Measurements from ENCODE around the gene CECR2. TPM values are rescaled to one million over a fixed set of nuclear protein-coding genes. Genes with fewer than 3 reads are reported as not detected.

CECR2 gene
- total RNA-seq, 6 experiments from 2014 or later: not detected

DNA sequence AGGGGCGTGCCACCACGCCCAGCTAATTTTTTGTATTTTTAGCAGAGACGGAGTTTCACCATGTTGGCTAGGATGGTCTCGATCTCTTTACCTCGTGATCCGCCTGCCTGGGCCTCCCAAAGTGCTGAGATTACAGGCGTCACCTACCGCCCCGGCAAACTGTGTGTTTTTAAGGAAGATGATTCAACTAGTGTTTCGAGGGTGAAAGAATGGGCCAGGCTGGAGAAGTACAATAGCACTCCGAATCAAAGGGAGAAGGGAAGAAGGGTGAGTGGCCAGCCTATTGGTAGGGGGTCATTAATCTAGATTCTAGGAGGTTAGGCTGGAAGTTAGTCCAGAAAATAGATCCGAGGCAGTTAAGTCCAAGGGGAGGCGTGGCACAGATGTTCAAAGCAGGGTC, 2.9 kb upstream of the CECR2 start:
- Mint-ChIP-seq H3K27ac (no peak overlapping the region), H3K27me3 (ENCODE audit: insufficient read depth) (peaks cover 14% of the 10 kb centered on the region), H3K4me1 (ENCODE audit: low read depth) (no peaks in the 10 kb centered on the region), H3K36me3 (ENCODE audit: low read depth) (peaks cover 8% of the 10 kb centered on the region; the same call in 1 of the 2 replicates), H3K4me3 (no peak overlapping the region), H3K9me3 (no peaks in the 10 kb centered on the region; the same call in 1 of the 2 replicates)
- TF ChIP-seq, protein P1, sequence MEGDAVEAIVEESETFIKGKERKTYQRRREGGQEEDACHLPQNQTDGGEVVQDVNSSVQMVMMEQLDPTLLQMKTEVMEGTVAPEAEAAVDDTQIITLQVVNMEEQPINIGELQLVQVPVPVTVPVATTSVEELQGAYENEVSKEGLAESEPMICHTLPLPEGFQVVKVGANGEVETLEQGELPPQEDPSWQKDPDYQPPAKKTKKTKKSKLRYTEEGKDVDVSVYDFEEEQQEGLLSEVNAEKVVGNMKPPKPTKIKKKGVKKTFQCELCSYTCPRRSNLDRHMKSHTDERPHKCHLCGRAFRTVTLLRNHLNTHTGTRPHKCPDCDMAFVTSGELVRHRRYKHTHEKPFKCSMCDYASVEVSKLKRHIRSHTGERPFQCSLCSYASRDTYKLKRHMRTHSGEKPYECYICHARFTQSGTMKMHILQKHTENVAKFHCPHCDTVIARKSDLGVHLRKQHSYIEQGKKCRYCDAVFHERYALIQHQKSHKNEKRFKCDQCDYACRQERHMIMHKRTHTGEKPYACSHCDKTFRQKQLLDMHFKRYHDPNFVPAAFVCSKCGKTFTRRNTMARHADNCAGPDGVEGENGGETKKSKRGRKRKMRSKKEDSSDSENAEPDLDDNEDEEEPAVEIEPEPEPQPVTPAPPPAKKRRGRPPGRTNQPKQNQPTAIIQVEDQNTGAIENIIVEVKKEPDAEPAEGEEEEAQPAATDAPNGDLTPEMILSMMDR (IDR thresholded peaks at IDR 0.05): no peak
- DNase-seq: no peak

DNA sequence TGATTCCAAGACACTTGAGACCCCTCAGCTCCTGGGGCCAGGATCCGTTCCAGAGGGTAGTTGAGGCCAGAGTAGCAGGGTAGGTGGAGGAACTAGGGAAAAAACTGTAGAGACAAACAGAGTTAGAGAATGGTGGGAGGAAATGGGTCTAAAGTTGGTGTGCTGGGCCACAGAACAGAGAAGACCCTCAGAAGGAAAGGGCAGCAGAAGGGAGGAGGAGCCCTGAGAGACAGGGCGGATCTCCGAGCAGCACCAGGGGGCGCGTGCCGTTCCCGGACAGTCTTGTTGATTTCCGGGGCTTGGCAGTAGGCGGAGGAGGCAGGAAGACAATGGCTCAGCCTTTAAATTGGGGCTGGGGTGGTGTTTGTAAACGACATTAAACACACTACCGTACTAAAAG, 2.4 kb upstream of the CECR2 start:
- no peak for DNase-seq
- no peak overlapping the region for H3K4me3 Mint-ChIP-seq
- TF ChIP-seq, protein P1 (IDR thresholded peaks at IDR 0.05): no peak
- H3K27me3 Mint-ChIP-seq (ENCODE audit: insufficient read depth): peaks cover 19% of the 10 kb centered on the region
- no peaks in the 10 kb centered on the region for H3K4me1 Mint-ChIP-seq (ENCODE audit: low read depth)
- H3K27ac Mint-ChIP-seq: no peak overlapping the region
- peaks cover 8% of the 10 kb centered on the region; the same call in 1 of the 2 replicates for H3K36me3 Mint-ChIP-seq (ENCODE audit: low read depth)
- H3K9me3 Mint-ChIP-seq: no peaks in the 10 kb centered on the region; the same call in 1 of the 2 replicates

DNA sequence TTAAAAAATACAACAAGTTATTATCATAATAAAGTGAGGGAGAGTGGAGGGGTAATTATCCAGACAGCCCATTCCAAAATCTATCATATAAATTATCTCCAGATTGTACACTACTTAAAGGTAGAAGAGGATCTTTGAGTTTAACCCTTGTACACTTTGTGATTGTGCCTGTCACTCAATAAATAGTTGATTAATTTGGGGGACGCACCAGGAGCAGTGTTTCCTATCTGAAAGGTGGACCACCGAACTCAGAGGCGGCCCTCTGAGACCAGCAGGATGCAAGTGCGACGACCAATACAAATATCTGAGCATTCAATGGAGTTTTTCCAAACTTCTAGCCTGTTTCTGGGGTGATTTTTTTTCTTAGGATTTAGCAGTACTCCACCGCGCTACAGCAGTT, 1.1 kb upstream of the CECR2 start:
- H3K27me3 Mint-ChIP-seq (ENCODE audit: insufficient read depth): peaks cover 19% of the 10 kb centered on the region
- H3K36me3 Mint-ChIP-seq (ENCODE audit: low read depth): peaks cover 8% of the 10 kb centered on the region; the same call in 1 of the 2 replicates
- H3K9me3 Mint-ChIP-seq: no peaks in the 10 kb centered on the region; the same call in 1 of the 2 replicates
- DNase-seq: no peak
- H3K27ac Mint-ChIP-seq: no peak overlapping the region
- TF ChIP-seq, protein P1 (IDR thresholded peaks at IDR 0.05): no peak
- H3K4me1 Mint-ChIP-seq (ENCODE audit: low read depth): no peaks in the 10 kb centered on the region
- no peak overlapping the region for H3K4me3 Mint-ChIP-seq

DNA sequence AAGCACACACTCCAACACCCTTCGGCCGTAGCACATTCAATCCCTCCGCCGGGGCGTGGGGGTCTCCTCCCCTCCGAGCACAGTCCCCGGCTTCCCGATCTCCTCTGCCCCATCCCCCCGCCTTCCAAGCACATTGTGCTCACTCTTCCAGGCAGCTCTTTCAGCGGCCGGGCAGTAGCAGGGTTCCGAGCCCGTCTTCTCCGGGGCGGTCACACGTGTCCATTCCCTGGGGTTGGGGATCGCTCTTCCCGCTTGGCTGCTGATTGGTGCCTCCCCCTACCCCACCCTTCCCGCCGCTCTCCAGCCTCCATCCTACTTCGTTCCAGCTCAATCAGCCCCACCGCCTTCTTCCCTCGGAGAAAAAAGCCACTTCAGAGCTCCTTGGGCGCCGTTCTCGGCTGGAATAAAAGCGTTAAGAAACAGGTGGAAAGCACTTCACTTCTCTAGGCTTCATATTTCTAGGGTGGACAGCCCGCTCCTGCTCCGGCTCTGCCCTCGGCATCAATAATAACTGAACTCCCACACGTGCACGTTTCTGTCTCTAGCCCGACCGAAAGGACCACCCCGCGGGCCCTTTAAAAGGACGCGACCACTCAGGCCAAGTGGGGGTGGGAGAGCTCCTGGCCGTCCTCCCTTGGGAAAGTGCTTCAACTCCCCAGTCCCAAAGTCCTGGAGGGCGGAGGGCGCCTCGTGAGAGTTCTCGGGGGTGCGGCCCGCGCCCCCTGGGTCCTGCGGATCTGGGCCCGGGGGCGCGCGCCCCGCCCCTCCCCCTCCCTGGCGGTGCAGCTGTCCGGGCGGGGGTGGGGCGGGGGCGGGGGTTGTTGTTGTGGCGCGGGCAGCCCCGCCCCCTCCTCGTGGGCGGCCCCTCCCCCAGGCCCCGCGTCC, 464 bp upstream of the CECR2 start:
- DNase-seq: no peak
- Mint-ChIP-seq H3K9me3 (no peaks in the 10 kb centered on the region; the same call in 1 of the 2 replicates), H3K4me1 (ENCODE audit: low read depth) (no peaks in the 10 kb centered on the region), H3K27me3 (ENCODE audit: insufficient read depth) (peaks cover 19% of the 10 kb centered on the region), H3K4me3 (no peak overlapping the region), H3K36me3 (ENCODE audit: low read depth) (peaks cover 8% of the 10 kb centered on the region; the same call in 1 of the 2 replicates), H3K27ac (no peak overlapping the region)
- TF ChIP-seq, protein P1 (IDR thresholded peaks at IDR 0.05): no peak

DNA sequence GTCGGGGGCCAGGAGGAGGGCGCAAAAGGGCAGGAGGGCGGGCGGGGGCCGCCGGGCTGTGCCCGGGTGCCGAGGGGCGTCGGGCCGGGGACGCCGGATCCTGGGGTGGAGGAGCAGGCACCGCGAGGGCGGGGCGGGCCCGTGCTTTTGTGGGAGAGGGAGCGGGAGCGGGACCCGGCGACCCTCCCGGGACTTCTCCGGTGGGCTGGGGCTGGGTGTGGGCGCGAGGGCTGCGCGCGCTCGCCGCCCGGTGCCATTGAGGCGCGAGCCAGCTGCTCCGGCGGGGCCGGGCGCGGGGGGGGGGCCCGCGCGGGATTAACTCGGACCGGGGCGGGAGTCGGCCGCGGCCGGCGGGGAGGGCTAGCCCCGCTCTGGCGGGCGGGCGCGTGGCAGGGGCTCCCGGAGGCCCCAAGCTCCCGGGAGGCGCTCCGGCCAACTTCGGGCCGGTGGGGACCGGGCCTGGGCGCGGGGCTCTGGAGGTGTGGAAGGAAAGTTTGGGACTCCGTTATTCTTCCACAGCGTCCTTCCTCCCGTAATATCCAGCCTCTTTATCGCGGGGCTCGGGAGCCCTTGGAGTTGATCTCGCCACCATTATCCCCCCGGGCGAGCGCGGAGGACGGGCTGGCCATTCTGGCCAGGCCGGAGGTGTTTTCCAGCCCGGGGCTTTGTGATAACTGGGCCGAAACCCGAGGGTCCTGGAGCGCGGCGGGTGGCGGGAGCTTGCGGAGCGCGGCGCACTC, 936 bp downstream of the CECR2 start:
- H3K36me3 Mint-ChIP-seq (ENCODE audit: low read depth): peaks cover 8% of the 10 kb centered on the region; the same call in 1 of the 2 replicates
- H3K27ac Mint-ChIP-seq: no peak overlapping the region
- no peak overlapping the region for H3K4me3 Mint-ChIP-seq
- H3K4me1 Mint-ChIP-seq (ENCODE audit: low read depth): no peaks in the 10 kb centered on the region
- peaks cover 19% of the 10 kb centered on the region for H3K27me3 Mint-ChIP-seq (ENCODE audit: insufficient read depth)
- TF ChIP-seq, protein P1 (IDR thresholded peaks at IDR 0.05): no peak
- DNase-seq: no peak
- no peaks in the 10 kb centered on the region; the same call in 1 of the 2 replicates for H3K9me3 Mint-ChIP-seq
